ENCODE results near the gene FAM151B. TPM values are rescaled to one million over a fixed set of nuclear protein-coding genes. Genes with fewer than 3 reads are reported as not detected.
"Not testable (repeated sequence)": the region's sequence is repeated elsewhere in the genome, so short reads cannot be mapped to it uniquely, and the experiment has no call there.

Gene FAM151B
- total RNA-seq, 2 donors from 2014 or later = 3.9 to 7.4 TPM

DNA sequence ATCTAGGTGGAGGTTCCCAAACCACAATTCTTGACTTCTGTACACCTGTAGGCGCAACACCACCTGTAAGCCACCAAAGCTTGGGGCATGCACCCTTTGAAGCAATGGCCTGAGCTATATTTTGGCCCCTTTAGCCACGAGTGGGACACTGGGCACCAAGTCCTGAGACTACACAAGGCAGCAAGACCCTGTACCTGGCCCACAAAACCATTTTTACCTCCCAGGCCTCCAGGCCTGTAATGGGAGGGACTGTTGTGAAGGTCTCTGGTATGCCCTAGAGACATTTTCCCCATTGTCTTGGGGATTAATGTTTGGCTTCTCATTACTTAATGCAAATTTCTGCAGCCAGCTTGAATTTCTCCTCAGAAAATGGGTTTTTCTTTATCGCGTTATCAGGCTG, 24.6 kb upstream of the FAM151B start:
- DNase-seq (ENCODE audit: low spot score) (no peak), ATAC-seq (ENCODE audit: insufficient number of reproducible peaks, low FRiP score, low read depth) (no peak)
- Histone ChIP-seq H3K36me3 (peaks cover 20% of the 10 kb centered on the region), H3K27ac (no peak overlapping the region), H3K4me3 (no peak overlapping the region), H3K9me3 (no peaks in the 10 kb centered on the region), H3K4me1 (ENCODE audit: control insufficient read depth in 1 of 2, low read depth in 2 of 2) (no peaks in the 10 kb centered on the region), H3K27me3 (replicated peaks; ENCODE audit: insufficient read depth) (no peaks in the 10 kb centered on the region)
- TF ChIP-seq CTCF (IDR thresholded peaks at IDR 0.05) = no peak

GRCh38 chr5:80466669-80467485, 21.0 kb upstream of the FAM151B start:
- peaks cover 6% of the 10 kb centered on the region for H3K9me3 ChIP-seq
- H3K36me3 ChIP-seq = peaks cover 28% of the 10 kb centered on the region
- TF ChIP-seq CTCF (IDR thresholded peaks at IDR 0.05) = no peak
- H3K27ac ChIP-seq = no peak overlapping the region
- no peaks in the 10 kb centered on the region for H3K4me1 ChIP-seq (ENCODE audit: control insufficient read depth in 1 of 2, low read depth in 2 of 2)
- no peak overlapping the region for H3K4me3 ChIP-seq
- ATAC-seq (ENCODE audit: insufficient number of reproducible peaks, low FRiP score, low read depth) = no peak
- no peak for DNase-seq (ENCODE audit: low spot score)
- H3K27me3 ChIP-seq (replicated peaks; ENCODE audit: insufficient read depth) = no peaks in the 10 kb centered on the region

DNA sequence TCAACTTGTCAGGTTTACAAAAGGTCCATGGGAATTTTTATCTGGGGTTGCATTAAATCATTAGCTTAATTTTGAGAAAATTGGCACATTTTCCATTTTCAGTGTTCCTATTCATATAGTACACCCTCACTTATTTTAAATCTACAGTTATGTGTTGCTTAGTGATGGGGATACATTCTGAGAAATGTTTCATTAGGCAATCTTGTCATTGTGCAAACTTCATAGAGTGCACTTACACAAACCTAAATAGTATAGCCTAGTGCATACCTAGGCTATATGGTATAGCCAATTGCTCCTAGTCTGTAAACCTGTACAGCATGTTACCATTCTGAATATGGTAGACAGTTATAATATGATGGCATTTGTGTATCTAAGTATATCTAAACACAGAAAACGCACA, 19.8 kb upstream of the FAM151B start:
- H3K4me3 ChIP-seq = no peak overlapping the region
- no peak overlapping the region for H3K27ac ChIP-seq
- no peak for ATAC-seq (ENCODE audit: insufficient number of reproducible peaks, low FRiP score, low read depth)
- H3K4me1 ChIP-seq (ENCODE audit: control insufficient read depth in 1 of 2, low read depth in 2 of 2) = no peaks in the 10 kb centered on the region
- DNase-seq (ENCODE audit: low spot score) = no peak
- H3K36me3 ChIP-seq = peaks cover 21% of the 10 kb centered on the region
- no peaks in the 10 kb centered on the region for H3K27me3 ChIP-seq (replicated peaks; ENCODE audit: insufficient read depth)
- TF ChIP-seq CTCF (IDR thresholded peaks at IDR 0.05) = no peak
- H3K9me3 ChIP-seq = peaks cover 6% of the 10 kb centered on the region

DNA sequence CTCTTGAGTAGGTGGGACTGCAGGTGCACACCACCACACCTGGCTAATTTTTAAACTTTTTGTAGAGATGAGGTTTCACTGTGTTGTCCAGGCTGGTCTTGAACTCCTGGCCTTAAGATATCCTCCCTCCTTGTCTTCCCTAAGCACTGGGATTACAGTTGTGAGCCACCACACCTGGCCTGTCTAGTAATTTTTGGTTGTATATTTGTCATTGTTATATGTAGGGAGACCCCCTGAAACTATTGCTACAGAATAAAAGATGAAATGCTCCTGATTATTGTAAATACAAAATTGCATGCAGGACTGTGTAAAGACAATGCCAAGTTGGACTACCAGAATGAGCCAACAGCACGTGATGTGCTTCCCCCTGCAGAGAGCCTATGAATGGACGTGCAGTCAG, 17.3 kb upstream of the FAM151B start:
- H3K36me3 ChIP-seq = peaks cover 39% of the 10 kb centered on the region
- H3K4me1 ChIP-seq (ENCODE audit: control insufficient read depth in 1 of 2, low read depth in 2 of 2); H3K27me3 ChIP-seq (replicated peaks; ENCODE audit: insufficient read depth); DNase-seq (ENCODE audit: low spot score); H3K27ac ChIP-seq; H3K4me3 ChIP-seq; ATAC-seq (ENCODE audit: insufficient number of reproducible peaks, low FRiP score, low read depth); H3K9me3 ChIP-seq: not testable (repeated sequence)

DNA sequence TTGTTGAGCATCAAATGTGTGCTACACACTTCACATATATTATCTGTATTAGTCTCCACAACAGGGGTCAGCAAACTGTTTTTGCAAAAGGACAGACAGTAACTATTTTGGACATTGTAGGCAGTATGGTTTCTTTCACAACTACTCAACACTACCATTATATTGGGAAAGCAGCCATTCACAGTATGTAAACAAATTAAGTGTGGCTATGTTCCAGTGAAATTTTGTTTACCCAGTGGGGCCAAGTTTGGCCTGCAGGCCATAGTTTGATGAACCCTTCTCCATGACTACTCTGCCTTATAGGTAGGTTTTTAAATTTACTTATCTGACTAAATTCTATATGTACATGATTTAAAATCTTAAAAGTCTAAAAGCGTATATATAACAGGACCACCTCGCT, 13.0 kb upstream of the FAM151B start:
- H3K4me3 ChIP-seq = no peak overlapping the region
- no peaks in the 10 kb centered on the region for H3K27me3 ChIP-seq (replicated peaks; ENCODE audit: insufficient read depth)
- peaks cover 6% of the 10 kb centered on the region for H3K9me3 ChIP-seq
- TF ChIP-seq CTCF (IDR thresholded peaks at IDR 0.05) = no peak
- ATAC-seq (ENCODE audit: insufficient number of reproducible peaks, low FRiP score, low read depth) (no peak), DNase-seq (ENCODE audit: low spot score) (no peak)
- H3K4me1 ChIP-seq (ENCODE audit: control insufficient read depth in 1 of 2, low read depth in 2 of 2) = no peaks in the 10 kb centered on the region
- peaks cover 27% of the 10 kb centered on the region for H3K36me3 ChIP-seq
- H3K27ac ChIP-seq = no peak overlapping the region

GRCh38 chr5:80479713-80480112, 8.2 kb upstream of the FAM151B start:
- Histone ChIP-seq H3K4me1 (ENCODE audit: control insufficient read depth in 1 of 2, low read depth in 2 of 2) (no peaks in the 10 kb centered on the region), H3K36me3 (peaks cover 11% of the 10 kb centered on the region), H3K4me3 (no peak overlapping the region), H3K27me3 (replicated peaks; ENCODE audit: insufficient read depth) (no peaks in the 10 kb centered on the region), H3K27ac (no peak overlapping the region), H3K9me3 (peaks cover 10% of the 10 kb centered on the region)
- no peak for ATAC-seq (ENCODE audit: insufficient number of reproducible peaks, low FRiP score, low read depth)
- DNase-seq (ENCODE audit: low spot score) = no peak
- no peak for TF ChIP-seq CTCF (IDR thresholded peaks at IDR 0.05)

Data from thoracic aorta (tissue), 2 donors.